Measurements from ENCODE around the gene OR8K5. TPM values are rescaled to one million over a fixed set of nuclear protein-coding genes. Genes with fewer than 3 reads are reported as not detected.

OR8K5 gene
- total and polyA plus RNA-seq, 2 donors (not counting 1 experiment from before 2014, with no cell fraction given) = not detected

DNA sequence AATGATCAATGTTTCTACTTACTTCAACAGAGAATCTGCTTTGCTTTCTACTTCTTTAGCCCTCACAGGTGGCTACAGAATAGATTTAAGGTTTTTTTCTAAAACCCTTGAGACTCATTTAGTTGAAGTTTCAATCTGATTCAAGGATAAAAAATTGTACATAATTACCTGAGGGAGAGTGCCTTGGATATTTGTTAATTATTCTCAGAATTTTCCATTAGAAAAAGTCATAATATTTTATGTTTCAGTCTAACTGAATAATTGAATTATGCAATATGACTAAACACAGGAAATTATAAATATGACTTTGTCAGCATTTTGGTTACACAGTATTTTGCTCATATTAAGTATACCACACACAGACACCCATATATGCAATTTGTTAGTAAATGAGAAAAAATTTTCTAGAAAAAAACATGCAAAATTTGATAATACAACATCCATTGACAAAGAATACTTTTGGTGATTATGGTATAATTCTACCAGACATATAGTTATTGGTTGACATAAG, 19.9 kb downstream of the OR8K5 start, which contains the start of gene OR8J3:
Gene OR8J3, minus strand, starts transcription at position 51 of the 511 bp plus-strand sequence. CDS start 2,483 bp downstream, outside the sequence.
- Mint-ChIP-seq H3K9me3 (ENCODE audit: insufficient read depth) (peaks cover 8% of the 10 kb centered on the region), H3K4me3 (no peak within 1 kb of the TSS), H3K27ac (no peak within 1 kb of the TSS), H3K4me1 (no peaks in the 10 kb centered on the region), H3K27me3 (no peaks in the 10 kb centered on the region)
- H2AFZ ChIP-seq (ENCODE audit: insufficient read depth, low read depth, low read length, poor library complexity, severe bottlenecking) = no peak within 1 kb of the TSS
- ATAC-seq (ENCODE audit: low read depth) = no peak
- H4K20me1 ChIP-seq (ENCODE audit: control insufficient read depth, insufficient read depth, low read length, poor library complexity, severe bottlenecking) = no peaks in the 10 kb centered on the region
- ChIA-PET CTCF (no interaction called here), POLR2A (no interaction called here)
- H3K4me2 ChIP-seq (replicated peaks; ENCODE audit: low read depth, low read length, poor library complexity, severe bottlenecking) = no peak within 1 kb of the TSS
- no peak for DNase-seq
- H3K36me3 ChIP-seq (replicated peaks in 1 of 2; ENCODE audit: control extremely low read depth in 1 of 2, control insufficient read depth in 1 of 2, extremely low read depth in 1 of 2, insufficient read depth in 2 of 2, low read length in 1 of 2) = no peaks in the 10 kb centered on the region
- intact Hi-C loops (cut with micrococcal nuclease) = no loop called here
- H3K79me2 ChIP-seq (ENCODE audit: control insufficient read depth, insufficient read depth, low read length) = no peaks in the 10 kb centered on the region
- no peak for TF ChIP-seq EZH2 (IDR thresholded peaks at IDR 0.05; ENCODE audit: borderline replicate concordance, insufficient read depth, low read depth, low read length, poor library complexity, severe bottlenecking)
- TF ChIP-seq, protein P1, sequence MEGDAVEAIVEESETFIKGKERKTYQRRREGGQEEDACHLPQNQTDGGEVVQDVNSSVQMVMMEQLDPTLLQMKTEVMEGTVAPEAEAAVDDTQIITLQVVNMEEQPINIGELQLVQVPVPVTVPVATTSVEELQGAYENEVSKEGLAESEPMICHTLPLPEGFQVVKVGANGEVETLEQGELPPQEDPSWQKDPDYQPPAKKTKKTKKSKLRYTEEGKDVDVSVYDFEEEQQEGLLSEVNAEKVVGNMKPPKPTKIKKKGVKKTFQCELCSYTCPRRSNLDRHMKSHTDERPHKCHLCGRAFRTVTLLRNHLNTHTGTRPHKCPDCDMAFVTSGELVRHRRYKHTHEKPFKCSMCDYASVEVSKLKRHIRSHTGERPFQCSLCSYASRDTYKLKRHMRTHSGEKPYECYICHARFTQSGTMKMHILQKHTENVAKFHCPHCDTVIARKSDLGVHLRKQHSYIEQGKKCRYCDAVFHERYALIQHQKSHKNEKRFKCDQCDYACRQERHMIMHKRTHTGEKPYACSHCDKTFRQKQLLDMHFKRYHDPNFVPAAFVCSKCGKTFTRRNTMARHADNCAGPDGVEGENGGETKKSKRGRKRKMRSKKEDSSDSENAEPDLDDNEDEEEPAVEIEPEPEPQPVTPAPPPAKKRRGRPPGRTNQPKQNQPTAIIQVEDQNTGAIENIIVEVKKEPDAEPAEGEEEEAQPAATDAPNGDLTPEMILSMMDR (IDR thresholded peaks at IDR 0.05) = no peak
- H3K9me3 ChIP-seq (ENCODE audit: control extremely low read depth in 1 of 3, control insufficient read depth in 2 of 3, insufficient read depth in 1 of 3, low read length in 2 of 3) = no peaks in the 10 kb centered on the region
- no peak within 1 kb of the TSS for H3K9ac ChIP-seq (ENCODE audit: low read length)
- H3K27ac ChIP-seq (ENCODE audit: low read length in 2 of 2) = no peak within 1 kb of the TSS
- H3K4me3 ChIP-seq (ENCODE audit: control extremely low read depth in 1 of 5, extremely low read depth in 1 of 5, insufficient read depth in 1 of 5, low read depth in 2 of 5, low read length in 4 of 5) = no peak within 1 kb of the TSS
- H3K27me3 ChIP-seq (replicated peaks in 1 of 4; ENCODE audit: control extremely low read depth in 1 of 4, control insufficient read depth in 3 of 4, insufficient read depth in 4 of 4, low read length in 3 of 4) = no peaks in the 10 kb centered on the region
- H3K4me1 ChIP-seq (ENCODE audit: control insufficient read depth in 2 of 2, insufficient read depth in 2 of 2, low read length in 2 of 2) = no peaks in the 10 kb centered on the region

- H3K36me3 ChIP-seq (replicated peaks in 1 of 2; ENCODE audit: control extremely low read depth in 1 of 2, control insufficient read depth in 1 of 2, extremely low read depth in 1 of 2, insufficient read depth in 2 of 2, low read length in 1 of 2) = no peaks in the 10 kb centered on the region
- no peaks in the 10 kb centered on the region for H3K27me3 ChIP-seq (replicated peaks in 1 of 4; ENCODE audit: control extremely low read depth in 1 of 4, control insufficient read depth in 3 of 4, insufficient read depth in 4 of 4, low read length in 3 of 4)
- H3K4me2 ChIP-seq (replicated peaks; ENCODE audit: low read depth, low read length, poor library complexity, severe bottlenecking) = no peak within 1 kb of the TSS
- no peaks in the 10 kb centered on the region for H3K79me2 ChIP-seq (ENCODE audit: control insufficient read depth, insufficient read depth, low read length)
- ATAC-seq (ENCODE audit: low read depth) (no peak), DNase-seq (no peak)
- intact Hi-C loops (cut with micrococcal nuclease) = no loop called here
- 100% methylated on average over 3 of the region's 6 CpGs for WGBS (ENCODE audit: insufficient coverage)
- Mint-ChIP-seq H3K9me3 (ENCODE audit: insufficient read depth) (peaks cover 7% of the 10 kb centered on the region), H3K27me3 (no peaks in the 10 kb centered on the region), H3K27ac (no peak within 1 kb of the TSS), H3K4me1 (no peaks in the 10 kb centered on the region), H3K4me3 (no peak within 1 kb of the TSS)
- no peak for TF ChIP-seq EZH2 (IDR thresholded peaks at IDR 0.05; ENCODE audit: borderline replicate concordance, insufficient read depth, low read depth, low read length, poor library complexity, severe bottlenecking)
- TF ChIP-seq, protein P1 (IDR thresholded peaks at IDR 0.05) = no peak
- peaks cover 0 to 4% (median 0%) of the 10 kb centered on the region in 3 donors for H3K9me3 ChIP-seq (ENCODE audit: control extremely low read depth in 1 of 3, control insufficient read depth in 2 of 3, insufficient read depth in 1 of 3, low read length in 2 of 3)
- H3K4me3 ChIP-seq (ENCODE audit: control extremely low read depth in 1 of 5, extremely low read depth in 1 of 5, insufficient read depth in 1 of 5, low read depth in 2 of 5, low read length in 4 of 5) = no peak within 1 kb of the TSS
- no peak within 1 kb of the TSS for H2AFZ ChIP-seq (ENCODE audit: insufficient read depth, low read depth, low read length, poor library complexity, severe bottlenecking)
- ChIA-PET CTCF (no interaction called here), POLR2A (no interaction called here)
- H3K9ac ChIP-seq (ENCODE audit: low read length) = no peak within 1 kb of the TSS
- no peaks in the 10 kb centered on the region for H3K4me1 ChIP-seq (ENCODE audit: control insufficient read depth in 2 of 2, insufficient read depth in 2 of 2, low read length in 2 of 2)
- no peak within 1 kb of the TSS for H3K27ac ChIP-seq (ENCODE audit: low read length in 2 of 2)
- H4K20me1 ChIP-seq (ENCODE audit: control insufficient read depth, insufficient read depth, low read length, poor library complexity, severe bottlenecking) = no peaks in the 10 kb centered on the region
Measured at GRCh38 chr11:56122073-56122472, 38.0 kb downstream of the OR8K5 start, which contains the start of gene OR8H3. OR8H3 (plus strand) TSS chr11:56122373; CDS start chr11:56122373, 0 bp downstream.

Other genes starting within 250 kb of the OR8K5 start
- gene OR5W2, start 245.7 kb downstream of the OR8K5 start, total RNA-seq = not detected in 2 replicates
- not detected in 2 replicates for gene OR5W2, start 245.7 kb downstream of the OR8K5 start, polyA plus RNA-seq
- gene OR5I1, start 223.9 kb downstream of the OR8K5 start, total RNA-seq = not detected in 2 replicates
- not detected in 2 replicates for gene OR5I1, start 223.9 kb downstream of the OR8K5 start, polyA plus RNA-seq
- not detected in 2 replicates for gene OR10AG1, start 190.4 kb downstream of the OR8K5 start, total RNA-seq
- not detected in 2 replicates for gene OR10AG1, start 190.4 kb downstream of the OR8K5 start, polyA plus RNA-seq
- not detected in 2 replicates for gene OR5F1, start 165.7 kb downstream of the OR8K5 start, total RNA-seq
- not detected in 2 replicates for gene OR5F1, start 165.7 kb downstream of the OR8K5 start, polyA plus RNA-seq
- gene OR5AS1, start 132.7 kb downstream of the OR8K5 start, total RNA-seq = not detected in 2 replicates
- not detected in 2 replicates for gene OR5AS1, start 132.7 kb downstream of the OR8K5 start, polyA plus RNA-seq
- not detected in 2 replicates for gene OR8I2, start 67.0 kb downstream of the OR8K5 start, total RNA-seq
- not detected in 2 replicates for gene OR8I2, start 67.0 kb downstream of the OR8K5 start, polyA plus RNA-seq
- gene OR8H2, start 56.6 kb downstream of the OR8K5 start, total RNA-seq = not detected in 2 replicates
- not detected in 2 replicates for gene OR8H2, start 56.6 kb downstream of the OR8K5 start, polyA plus RNA-seq
- gene OR8H3, start 37.9 kb downstream of the OR8K5 start, total RNA-seq = not detected in 2 replicates
- gene OR8H3, start 37.9 kb downstream of the OR8K5 start, polyA plus RNA-seq = not detected in 2 replicates
- not detected in 2 replicates for gene OR8J3, start 20.1 kb downstream of the OR8K5 start, total RNA-seq
- not detected in 2 replicates for gene OR8J3, start 20.1 kb downstream of the OR8K5 start, polyA plus RNA-seq
- gene OR5J2, start 16.3 kb upstream of the OR8K5 start, total RNA-seq = not detected in 2 replicates
- gene OR5J2, start 16.3 kb upstream of the OR8K5 start, polyA plus RNA-seq = not detected in 2 replicates
- gene OR5T2, start 73.9 kb upstream of the OR8K5 start, total RNA-seq = not detected in 2 replicates
- gene OR5T2, start 73.9 kb upstream of the OR8K5 start, polyA plus RNA-seq = not detected in 2 replicates
- not detected in 2 replicates for gene OR5T3, start 91.9 kb upstream of the OR8K5 start, total RNA-seq
- not detected in 2 replicates for gene OR5T3, start 91.9 kb upstream of the OR8K5 start, polyA plus RNA-seq
- gene OR5T1, start 113.8 kb upstream of the OR8K5 start, total RNA-seq = not detected in 2 replicates
- not detected in 2 replicates for gene OR5T1, start 113.8 kb upstream of the OR8K5 start, polyA plus RNA-seq
- gene OR8H1, start 131.9 kb upstream of the OR8K5 start, total RNA-seq = not detected in 2 replicates
- gene OR8H1, start 131.9 kb upstream of the OR8K5 start, polyA plus RNA-seq = not detected in 2 replicates
- not detected in 2 replicates for gene OR8K3, start 154.8 kb upstream of the OR8K5 start, total RNA-seq
- gene OR8K3, start 154.8 kb upstream of the OR8K5 start, polyA plus RNA-seq = not detected in 2 replicates
- gene OR8K1, start 185.7 kb upstream of the OR8K5 start, total RNA-seq = not detected in 2 replicates
- not detected in 2 replicates for gene OR8K1, start 185.7 kb upstream of the OR8K5 start, polyA plus RNA-seq
- not detected in 2 replicates for gene OR8J1, start 194.0 kb upstream of the OR8K5 start, total RNA-seq
- gene OR8J1, start 194.0 kb upstream of the OR8K5 start, polyA plus RNA-seq = not detected in 2 replicates
- not detected in 2 replicates for gene OR8U1, start 215.3 kb upstream of the OR8K5 start, total RNA-seq
- not detected in 2 replicates for gene OR8U1, start 215.3 kb upstream of the OR8K5 start, polyA plus RNA-seq